GM12865 (cell line): ENCODE measurements around the gene SPSB2.

Experiments used
- DNase-seq: peaks from one replicate; pipeline ENCODE4 v3.0.0; 2010; ENCODE audit warnings: low read depth
- H3K4me3 ChIP-seq: 2 replicates; pipeline ENCODE4 v1.5.1; 2011; ENCODE audit warnings: mild to moderate bottlenecking, low read depth, low read length, control low read depth
- CTCF ChIP-seq: IDR thresholded peaks from 2 replicates; pipeline ENCODE4 v1.5.1; 2011; ENCODE audit warnings: low read length, control low read depth, low read depth, inconsistent platforms; ENCODE audit not compliant: insufficient read depth; ENCODE audit errors: missing control alignments

Gene SPSB2

GRCh38 chr12:6873094-6874014, at the start of gene SPSB2:
TSS of gene SPSB2 (minus strand) at chr12:6873303. CDS start at chr12:6872901, 402 bp downstream.
- DNase-seq = peak; percentile 98
- no peak for TF ChIP-seq CTCF
- H3K4me3 ChIP-seq = peak within 1 kb of the TSS; percentile 96

GRCh38 chr12:6921996-6922946, 49.2 kb upstream of the SPSB2 start:
- peak overlapping the region; percentile 5; the same call in 1 of the 2 replicates for H3K4me3 ChIP-seq
- DNase-seq = peak; percentile 64
- TF ChIP-seq CTCF = no peak

GRCh38 chr12:6921539-6921938, 48.4 kb upstream of the SPSB2 start:
- H3K4me3 ChIP-seq = no peak overlapping the region
- no peak for TF ChIP-seq CTCF
- DNase-seq = no peak

- no peak for DNase-seq
- no peak overlapping the region for H3K4me3 ChIP-seq
- TF ChIP-seq CTCF = no peak
Observed at GRCh38 chr12:6919588-6919987, 46.5 kb upstream of the SPSB2 start.

- no peak for TF ChIP-seq CTCF
- no peak overlapping the region for H3K4me3 ChIP-seq
- no peak for DNase-seq
Observed at GRCh38 chr12:6917491-6918231, 44.6 kb upstream of the SPSB2 start.

GRCh38 chr12:6916426-6917200, 43.5 kb upstream of the SPSB2 start:
- TF ChIP-seq CTCF = no peak
- no peak overlapping the region for H3K4me3 ChIP-seq
- DNase-seq = no peak
